NCI-H146 treated with DMSO at 0.1 percent for 48 hours (cell line): ENCODE measurements around the gene ESPN.
"Not testable (repeated sequence)": the region's sequence is repeated elsewhere in the genome, so short reads cannot be mapped to it uniquely, and the experiment has no call there.

ENCODE experiments used
- DNase-seq: peaks from one replicate; lab custom pipeline; 2025; ENCODE audit not compliant: unreplicated experiment; lab: John Stamatoyannopoulos, UW

ESPN gene, protein sequence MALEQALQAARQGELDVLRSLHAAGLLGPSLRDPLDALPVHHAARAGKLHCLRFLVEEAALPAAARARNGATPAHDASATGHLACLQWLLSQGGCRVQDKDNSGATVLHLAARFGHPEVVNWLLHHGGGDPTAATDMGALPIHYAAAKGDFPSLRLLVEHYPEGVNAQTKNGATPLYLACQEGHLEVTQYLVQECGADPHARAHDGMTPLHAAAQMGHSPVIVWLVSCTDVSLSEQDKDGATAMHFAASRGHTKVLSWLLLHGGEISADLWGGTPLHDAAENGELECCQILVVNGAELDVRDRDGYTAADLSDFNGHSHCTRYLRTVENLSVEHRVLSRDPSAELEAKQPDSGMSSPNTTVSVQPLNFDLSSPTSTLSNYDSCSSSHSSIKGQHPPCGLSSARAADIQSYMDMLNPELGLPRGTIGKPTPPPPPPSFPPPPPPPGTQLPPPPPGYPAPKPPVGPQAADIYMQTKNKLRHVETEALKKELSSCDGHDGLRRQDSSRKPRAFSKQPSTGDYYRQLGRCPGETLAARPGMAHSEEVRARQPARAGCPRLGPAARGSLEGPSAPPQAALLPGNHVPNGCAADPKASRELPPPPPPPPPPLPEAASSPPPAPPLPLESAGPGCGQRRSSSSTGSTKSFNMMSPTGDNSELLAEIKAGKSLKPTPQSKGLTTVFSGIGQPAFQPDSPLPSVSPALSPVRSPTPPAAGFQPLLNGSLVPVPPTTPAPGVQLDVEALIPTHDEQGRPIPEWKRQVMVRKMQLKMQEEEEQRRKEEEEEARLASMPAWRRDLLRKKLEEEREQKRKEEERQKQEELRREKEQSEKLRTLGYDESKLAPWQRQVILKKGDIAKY

DNA sequence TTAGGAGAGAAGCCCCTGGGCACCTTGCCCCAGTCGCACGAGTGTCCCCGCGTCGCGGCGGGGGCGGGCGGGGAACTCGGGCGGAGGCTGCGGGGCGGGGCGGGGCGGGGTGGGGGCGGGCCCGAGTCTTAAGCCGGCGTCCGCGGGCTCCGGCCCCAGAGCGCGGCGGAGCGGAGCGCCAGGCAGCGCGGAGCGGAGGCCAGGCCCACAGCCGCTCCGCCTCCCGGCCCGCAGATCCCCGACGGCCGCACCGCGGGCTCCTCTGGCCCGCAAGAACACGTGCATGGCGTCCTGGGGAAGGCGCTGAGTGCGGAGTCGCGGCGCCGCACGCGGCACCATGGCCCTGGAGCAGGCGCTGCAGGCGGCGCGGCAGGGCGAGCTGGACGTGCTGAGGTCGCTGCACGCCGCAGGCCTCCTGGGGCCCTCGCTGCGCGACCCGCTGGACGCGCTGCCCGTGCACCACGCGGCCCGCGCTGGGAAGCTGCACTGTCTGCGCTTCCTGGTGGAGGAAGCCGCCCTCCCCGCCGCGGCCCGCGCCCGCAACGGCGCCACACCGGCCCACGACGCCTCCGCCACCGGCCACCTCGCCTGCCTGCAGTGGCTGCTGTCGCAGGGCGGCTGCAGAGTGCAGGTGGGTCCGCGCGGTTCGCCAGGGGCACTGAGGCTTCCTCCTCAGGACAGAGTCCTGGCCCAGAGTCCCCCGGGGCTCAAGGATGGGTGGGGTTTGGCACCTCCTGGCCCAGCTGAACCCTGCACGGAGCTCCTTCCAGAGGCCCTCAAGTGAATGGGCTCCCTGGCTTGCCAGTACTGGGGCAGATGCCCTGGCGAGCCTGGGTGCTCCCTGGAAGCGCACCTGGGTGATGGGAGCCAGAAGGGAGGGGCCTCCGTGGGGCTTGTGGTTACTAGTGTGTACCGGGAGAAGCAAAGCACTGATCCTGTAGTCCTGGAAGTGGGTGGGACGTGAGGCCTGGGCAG, at the start of gene ESPN:
TSS of gene ESPN (plus strand) at position 158 of the 975 bp plus-strand sequence. CDS start at position 338, 180 bp downstream.
- DNase-seq = no peak

DNA sequence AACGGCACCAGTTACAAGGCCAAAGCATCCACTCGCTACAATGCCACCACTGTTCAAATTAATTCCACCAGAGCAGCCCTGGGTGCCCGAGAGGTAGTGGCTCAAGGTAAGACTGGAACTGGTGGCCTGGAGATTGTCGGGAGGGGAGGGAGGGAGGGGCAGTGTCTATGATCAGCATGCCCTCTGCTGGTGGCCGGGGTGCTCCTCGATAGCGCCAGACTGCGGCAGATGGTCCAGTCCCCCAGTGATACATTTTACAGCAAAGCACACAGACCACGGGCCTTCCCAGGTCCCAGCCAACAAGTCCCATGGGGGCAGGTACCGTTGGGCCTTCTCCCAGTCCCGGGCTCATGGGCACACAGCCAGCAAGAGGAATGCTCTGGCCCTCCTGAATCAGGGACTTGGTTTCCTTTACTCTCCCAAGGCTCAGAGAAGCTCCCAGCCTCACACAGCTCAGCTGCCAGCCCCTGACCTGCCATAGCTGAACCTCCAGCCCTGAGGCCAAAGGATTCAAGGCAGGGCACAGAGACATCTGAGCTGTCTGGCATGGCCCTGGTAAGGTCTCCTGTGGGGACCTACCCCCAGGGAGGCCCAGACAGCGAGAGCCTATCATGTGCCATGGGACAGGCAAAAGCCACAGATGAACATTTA, 46.4 kb upstream of the ESPN start:
- DNase-seq = no peak

DNA sequence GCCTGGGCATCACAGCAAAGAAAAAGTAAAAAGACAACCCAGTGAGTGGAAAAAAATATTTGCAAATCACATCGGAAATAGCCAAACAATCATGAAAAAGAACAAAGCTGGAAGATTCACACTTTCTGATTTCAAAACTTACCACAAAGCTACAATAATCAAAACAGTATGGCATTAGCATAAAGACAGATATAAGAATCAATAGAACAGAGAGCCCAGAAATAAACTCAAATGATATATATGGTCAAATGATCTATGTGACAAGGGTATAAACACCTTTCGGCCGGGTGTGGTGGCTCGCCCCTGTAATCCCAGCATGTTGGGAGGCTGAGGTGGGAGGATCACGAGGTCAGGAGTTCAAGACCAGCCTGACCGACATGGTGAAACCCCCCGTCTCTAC, 44.5 kb upstream of the ESPN start:
- no peak for DNase-seq

DNA sequence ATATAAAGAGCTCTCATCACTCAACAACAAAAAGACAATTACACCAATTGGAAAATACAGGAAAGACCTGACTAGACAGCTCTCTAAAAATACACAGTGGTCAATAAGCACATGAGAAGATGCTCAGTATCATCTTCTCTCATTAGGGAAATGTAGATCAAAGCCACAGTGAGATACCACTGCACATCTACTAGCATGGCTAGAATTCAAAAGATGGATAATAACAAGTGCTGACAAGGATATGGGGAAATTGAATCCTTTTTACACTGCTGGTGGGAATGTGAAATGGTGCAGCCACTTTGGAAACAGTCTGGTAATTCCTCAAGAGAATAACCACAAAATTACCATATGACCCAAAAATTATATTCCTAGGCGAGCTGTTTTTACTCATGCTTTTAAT, 40.4 kb upstream of the ESPN start:
- DNase-seq = no peak

DNA sequence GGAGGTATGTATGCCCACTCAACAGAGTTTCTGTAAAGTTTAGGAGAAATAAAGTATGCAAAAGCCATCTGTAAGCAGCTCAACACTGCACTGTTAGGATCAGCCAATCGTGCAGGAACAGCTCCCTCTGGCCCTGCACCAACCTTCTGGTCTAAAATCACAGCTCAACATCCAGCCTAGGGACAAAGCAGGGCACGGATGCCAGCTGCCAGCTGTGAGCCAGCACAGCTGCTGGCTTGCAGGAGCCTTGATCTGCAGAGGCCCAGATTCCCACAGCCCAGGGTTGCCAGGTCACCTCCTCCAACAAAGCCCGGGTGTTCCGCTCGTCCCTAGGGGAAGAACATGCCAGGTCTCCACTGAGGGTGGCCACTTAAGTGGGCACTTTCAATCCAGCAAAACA, 39.6 kb upstream of the ESPN start:
- no peak for DNase-seq

DNA sequence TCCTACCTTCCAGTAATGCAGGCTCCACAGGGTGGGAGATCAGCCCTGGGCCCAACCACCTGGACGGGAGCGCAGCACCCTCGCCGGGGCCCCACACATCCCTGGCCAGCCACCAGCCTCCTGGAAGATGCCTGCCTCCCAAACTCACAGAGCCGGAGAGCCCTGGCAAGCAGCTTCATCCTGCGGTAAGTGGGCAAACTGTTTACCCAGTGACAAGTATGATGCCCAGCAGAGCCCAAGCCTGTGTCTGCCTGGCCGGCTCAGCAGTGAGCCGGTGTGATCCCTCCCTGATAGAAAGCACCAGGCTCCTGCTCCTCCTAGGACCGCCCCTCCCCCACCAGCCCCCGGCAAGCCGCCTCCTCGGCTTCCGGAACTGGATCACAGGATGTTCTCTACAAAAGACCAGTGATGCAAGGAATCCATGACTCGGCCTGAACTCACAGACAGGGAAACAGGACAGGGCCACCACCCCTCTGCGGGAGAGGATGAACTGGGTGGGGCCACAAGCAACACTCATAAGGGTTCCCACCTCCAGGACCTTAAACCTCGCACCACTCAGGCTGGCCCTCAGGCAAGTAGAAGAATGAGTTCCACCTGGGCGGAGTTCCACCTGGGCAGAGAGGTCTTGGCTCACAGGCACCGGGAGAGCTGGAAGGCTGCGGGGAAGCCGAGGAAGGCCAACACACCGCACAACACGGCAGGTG, 38.9 kb upstream of the ESPN start:
- DNase-seq = no peak

DNA sequence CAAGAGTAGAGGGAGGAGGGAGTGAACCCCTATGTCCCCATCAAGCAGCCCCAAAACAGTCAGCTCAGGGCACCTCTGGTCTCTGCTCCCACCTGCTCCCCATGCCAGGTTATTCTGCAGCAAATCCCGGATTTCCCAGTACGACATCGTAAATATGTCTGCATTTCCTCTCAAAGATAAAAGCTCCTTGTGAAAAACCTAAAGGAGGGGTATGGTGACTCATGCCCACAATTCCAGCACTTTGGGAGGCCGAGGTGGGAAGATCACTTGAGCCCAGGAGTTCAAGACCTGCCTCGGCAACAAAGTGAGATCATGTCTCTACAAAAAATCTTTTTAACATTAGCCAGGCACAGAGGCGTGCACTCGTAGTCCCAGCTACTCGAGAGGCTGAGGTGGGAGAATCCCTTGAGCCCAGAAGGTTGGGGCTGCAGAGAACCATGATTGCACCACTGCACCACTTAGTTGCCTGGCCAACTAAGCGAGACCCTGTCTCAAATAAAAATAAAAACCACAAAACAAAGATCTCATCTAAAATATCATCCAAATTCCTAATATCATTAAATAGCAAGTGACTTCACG, 38.1 kb upstream of the ESPN start:
- no peak for DNase-seq

DNA sequence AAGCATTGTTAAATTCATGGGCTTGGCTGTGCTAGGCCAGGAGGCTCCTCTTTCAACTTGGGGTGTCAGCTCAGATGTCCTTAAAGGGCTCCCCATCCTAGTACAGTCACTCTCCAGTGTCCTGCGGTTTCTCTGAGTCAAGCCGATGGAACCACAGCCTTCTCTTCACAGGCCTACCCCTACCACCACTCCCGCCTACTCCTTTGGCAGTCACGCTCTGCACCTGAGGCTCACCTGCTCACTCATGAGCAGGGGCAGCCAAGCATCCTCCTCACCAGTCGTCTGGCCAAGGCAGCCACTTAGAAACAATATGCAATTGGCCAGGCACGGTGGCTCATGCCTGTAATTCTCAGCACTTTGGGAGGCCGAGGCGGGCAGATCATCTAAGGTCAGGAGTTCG, 34.6 kb upstream of the ESPN start:
- no peak for DNase-seq

DNA sequence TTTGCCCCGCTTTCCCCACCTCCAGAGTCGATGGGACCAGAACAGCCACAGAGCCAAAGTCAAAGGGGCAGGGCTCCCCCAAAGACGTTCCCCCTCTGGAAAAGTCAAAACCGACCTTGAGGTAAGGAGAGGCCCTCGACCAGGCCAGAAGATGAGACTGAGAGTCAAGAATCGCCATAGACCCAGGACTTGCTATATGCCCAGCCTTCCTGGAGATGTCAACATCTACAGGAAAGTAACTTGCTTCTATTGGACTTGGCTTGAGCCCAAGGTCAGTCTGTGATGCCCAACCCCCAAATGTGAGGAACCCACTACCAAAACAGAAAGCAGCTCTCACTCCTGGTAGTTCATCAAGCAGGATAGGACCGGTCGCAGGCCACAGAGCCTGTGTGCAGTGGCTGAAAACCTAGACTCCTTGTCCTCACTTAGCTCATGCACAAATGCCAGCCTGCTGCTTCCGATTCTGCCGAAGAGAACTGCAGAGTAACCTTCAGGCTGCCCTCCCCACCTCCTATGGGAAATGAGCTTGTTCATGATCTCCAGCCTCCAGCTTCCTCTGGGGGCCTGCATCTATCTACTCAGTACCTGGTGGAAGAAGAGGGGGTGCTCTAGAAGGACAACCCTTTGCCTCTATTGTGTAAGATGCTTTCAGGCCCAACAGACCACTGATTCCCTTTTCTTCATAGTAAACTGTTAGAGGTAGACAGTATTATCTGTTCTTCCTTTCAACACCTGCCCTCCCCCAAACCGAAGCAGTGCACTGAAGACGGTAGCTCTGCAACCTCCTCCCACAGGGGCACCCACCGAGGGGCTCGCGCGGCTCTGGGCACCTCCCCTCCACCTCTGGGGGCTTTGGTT, 32.4 kb upstream of the ESPN start:
- no peak for DNase-seq

DNA sequence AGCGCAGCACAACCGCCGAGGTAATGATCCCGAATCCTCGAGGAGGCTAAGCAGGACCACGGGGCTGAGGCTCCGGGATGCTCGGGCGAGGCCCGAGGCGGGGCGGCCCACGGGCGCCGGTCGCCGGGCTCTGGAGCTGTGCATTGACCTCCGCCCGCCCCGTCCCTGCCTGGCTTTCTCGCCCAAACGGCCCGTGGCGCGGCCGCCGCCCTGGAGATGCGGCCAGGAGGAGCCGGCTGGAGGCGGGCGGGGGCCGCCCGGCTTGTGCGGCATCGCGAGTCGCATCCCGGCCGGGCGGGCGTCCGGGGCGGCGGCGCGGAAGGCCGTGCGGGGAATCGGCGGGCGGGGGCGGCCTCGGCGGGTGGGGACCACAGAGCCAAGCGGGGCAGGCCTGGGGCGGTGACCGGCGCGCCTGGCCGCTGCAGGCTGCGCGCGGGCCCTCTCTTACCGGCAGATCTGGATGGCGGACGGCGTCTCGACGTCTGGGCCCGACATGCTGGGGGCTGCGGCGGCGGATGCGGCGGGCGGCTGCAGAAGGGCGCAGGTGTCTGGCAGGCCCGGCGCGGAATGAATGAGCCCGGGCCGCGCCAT, 31.7 kb upstream of the ESPN start:
- DNase-seq = no peak

DNA sequence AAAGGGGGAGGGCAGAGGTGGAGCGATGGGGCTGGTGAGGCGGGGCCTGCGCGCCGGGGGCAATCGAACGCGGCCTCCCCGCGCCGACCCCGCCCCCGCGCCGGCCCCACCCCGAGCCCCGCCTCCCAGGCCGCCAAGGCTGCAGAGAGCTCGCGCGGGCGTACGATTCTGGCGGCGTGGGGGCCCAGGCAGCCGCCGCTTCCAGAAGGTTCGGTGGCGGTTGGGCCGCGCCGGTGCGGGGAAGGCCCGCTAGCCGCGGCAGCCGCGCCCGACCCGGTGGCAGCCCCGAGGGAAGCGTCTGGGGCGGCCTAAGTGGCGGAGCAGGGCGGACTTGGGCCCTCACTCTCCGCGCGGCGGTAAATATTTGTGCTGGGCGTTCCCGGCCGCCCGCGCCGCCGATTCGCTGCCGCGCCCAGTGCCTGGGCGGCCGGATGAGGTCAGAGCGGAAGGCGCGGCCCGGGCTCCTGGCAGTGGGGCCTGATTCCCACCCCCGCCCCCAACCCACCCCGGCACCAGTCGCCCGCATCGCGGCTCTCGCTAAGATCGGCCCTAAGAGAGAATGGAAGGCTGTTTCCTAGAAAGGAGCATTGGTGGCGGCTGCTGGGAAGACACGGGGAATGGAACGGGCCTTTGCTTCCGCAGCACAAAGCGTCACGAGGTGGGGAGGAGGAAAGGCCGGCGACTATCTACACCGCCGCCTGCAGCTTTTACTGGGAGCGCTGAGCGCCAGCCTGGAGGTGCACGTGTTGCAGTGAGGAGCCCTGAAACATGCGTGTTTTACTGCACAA, 31.0 kb upstream of the ESPN start, which contains the start of gene ACOT7:
TSS of gene ACOT7 (minus strand) at position 368 of the 788 bp plus-strand sequence. CDS start 368 bp downstream, outside the sequence.
- DNase-seq = peak; percentile 42

DNA sequence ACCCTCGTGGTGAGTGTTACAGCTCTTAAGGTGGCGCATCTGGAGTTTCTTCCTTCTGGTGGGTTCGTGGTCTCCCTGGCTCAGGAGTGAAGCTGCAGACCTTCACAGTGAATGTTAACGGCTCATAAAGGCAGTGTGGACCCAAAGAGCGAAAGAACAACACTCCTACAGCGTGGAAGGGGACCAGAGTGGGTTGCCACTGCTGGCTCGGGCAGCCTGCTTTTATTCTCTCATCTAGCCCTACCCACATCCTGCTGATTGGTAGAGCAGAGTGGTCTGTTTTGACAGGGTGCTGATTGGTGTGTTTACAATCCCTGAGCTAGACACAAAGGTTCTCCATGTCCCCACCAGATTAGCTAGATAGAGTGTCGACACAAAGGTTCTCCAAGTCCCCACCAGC, 29.4 kb upstream of the ESPN start:
- DNase-seq = not testable (repeated sequence)

DNA sequence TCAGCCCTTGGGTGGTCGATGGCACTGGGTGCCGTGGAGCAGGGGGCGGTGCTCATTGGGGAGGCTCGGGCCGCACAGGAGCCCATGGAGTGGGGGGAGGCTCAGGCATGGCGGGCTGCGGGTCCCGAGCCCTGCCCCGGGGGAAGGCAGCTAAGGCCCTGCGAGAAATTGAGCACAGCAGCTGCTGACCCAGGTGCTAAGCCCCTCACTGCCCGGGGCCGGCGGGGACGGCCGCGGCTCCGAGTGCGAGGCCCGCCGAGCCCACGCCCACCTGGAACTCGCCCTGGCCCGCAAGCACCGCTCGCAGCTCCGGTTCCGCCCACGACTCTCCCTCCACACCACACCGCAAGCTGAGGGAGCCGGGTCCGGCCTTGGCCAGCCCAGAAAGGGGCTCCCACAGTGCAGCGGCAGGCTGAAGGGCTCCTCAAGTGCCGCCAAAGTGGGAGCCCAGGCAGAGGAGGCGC, 28.8 kb upstream of the ESPN start:
- DNase-seq = not testable (repeated sequence)

DNA sequence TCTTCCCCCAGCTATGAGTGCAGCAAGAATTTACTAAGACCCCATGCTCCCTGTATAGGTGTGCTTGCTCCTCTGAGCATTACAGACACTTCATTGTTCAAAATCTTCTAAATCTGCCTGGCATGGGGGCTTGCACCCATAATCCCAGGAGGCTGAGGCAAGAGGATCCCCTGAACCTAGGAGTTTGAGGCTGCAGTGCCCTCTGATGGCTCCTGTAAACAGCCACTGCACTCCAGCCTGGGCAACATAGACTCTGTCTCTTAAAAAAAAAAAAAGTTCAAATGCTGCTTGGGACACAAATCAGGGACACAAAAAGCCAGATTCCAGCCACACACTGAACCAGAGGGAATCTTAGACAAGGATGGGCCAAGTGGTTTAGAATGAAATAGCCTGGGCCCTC, 27.6 kb upstream of the ESPN start:
- no peak for DNase-seq

DNA sequence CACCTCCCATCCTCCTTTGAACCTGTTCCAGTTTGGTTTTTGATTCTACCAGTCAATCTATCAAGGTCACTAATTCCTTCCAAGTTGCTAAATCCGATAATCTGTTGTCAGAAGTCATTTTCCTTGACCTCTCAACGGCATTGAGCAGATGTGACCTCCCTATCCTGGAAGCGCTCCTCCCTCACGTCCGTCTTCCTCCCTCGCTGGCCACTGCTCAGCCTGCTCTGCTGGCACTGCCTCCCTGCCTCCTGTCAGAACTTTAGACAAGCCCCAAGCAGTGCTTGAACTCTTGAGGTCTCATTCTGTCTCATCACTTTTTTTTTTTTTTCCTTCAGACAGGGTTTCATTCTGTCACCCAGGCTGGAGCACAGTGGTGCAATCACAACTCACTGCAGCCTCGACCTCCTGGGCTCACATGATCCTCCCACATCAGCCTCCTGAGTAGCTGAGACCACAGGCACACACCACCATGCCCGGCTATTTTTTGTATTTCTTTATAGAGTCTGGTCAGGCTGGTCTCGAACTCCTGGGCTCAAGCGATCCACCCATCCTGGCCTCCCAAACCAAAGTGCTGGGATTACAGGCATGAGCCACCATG, 26.6 kb upstream of the ESPN start:
- DNase-seq = no peak

DNA sequence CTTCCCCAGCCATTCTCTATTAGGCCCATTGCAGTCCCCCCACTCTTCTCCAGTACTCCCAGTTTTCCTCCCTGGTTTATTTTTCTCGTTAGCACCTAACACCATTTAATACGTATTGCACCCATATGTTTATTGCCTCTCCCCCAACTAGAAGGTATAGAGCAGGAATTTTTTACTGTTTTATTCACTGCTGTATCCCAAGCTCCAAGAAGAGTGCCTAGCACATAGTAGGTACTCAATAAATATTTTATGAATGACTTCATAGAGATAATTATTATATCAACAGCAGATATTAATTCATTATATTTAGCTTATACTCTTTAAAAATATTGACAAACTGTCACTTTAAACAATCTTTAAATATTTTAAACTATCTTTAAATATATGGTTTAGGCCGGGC, 25.3 kb upstream of the ESPN start:
- DNase-seq = no peak

DNA sequence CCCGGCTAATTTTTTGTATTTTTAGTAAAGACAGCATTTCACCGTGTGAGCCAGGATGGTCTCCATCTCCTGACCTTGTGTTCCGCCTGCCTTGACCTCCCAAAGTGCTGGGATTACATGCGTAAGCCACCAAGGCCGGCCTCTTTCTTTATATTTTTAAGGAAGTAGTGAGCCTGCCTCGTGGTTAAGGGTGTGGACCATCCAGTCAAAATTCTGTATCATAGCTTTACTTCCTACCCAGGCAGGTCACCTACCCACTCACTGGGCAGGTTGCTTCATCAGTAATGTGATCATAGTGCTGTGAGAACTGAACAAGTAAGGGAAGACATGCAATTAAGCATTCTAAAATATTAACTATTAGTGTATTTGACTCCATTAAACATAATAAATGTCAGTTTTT, 22.9 kb upstream of the ESPN start:
- no peak for DNase-seq
